ENCODE measurements around the gene BCR.

Gene BCR

GRCh38 chr22:23202812-23203451, 22.6 kb downstream of the BCR start:
- DNase-seq: no peak

DNA sequence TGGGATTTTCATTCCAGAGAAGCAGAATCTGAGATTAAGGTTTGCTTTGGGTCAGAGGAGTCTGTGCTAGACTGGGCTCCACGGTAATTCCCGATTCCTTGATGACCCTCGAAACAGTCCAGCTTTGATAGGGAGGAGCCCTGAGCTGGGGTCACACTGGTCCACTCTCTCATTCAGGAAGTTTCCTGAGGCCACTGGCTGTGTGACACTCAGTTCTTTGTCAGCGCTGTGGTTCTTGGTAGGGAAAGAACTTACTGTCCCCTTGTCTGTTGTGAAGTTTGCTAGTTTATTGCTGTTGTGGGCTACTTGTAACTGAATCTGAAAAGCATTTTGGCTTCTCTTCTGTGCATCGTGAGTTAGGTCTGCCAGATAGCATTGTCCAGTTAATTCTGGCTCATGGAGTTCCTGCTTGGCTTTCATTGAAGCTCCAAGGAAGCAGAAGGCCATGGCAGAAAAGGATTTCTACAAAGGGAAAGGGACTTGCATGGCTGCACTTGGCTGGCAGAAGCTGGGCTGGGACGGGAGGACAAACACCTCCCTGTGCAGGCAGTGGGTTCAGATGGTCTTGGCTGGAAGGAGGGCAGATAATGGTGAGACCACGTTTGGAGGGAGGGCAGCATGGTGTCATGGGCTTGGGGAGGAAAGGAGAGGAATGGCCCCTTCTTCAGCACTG, 23.3 kb downstream of the BCR start:
- DNase-seq: no peak

- no peak for DNase-seq
Observed at GRCh38 chr22:23204125-23204488, 23.8 kb downstream of the BCR start.

DNA sequence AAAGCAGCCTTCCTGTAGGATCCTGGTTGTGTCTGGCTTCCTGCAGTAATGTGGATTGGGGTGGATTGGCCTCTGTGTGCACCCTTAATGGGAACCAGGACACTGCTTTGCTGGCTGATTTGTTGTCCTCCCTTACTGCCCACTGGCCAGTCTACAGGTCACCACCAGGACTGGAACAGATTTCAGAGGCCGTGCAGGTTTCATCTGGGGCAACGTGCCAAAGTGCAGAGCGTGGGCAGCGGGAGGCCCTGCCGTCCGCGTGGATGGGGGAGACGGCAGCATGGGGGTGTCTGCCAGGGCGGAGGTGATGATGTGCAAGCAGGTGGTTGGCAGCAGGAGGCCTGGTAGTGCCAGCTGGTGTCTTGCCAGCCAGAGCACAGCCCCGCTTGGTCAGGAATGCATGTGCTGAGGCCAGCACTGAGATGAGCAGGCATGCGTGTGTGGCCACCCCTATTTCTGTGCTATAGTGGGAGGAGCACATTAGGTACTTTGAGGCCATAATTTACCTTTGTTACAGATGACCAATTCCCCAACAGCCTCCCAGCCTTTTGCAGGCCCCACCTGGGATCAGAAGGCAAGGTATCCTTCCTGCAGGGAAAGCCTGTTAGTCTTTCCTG, 24.3 kb downstream of the BCR start:
- no peak for DNase-seq

DNA sequence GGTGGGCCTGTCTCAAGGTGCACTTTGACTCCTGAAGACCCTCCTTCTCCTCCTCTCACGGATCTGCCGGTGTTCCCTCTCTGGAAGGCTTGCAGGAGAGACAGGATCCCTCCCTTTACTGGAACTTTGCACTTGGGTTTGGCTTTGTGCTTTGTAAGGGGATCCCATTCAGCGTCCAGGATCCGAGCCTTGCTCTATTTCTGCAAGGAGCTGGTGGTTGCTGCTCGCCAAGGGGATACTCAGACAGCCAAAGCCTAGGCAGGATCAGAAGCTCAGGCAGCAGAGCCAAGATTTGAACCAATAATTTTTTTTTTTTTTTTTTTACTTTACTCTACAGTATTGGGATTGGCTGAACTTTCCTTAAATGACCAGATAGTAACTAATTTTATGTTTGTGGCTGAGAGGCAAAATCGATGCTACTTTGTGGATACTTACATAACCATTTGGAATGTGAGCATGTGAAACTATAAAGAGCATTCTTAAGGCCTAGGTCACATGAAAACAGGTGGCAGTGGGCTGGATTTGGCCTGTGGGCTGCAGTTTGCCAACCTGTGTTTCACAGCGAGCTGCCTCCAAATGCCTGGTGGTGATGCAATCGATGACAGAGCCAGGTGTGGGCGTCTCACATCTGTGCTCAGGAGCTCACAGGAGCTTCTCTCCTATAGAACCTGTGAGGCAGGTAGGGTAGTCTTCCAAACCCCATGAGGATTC, 25.2 kb downstream of the BCR start:
- no peak for DNase-seq

GRCh38 chr22:23206915-23207314, 26.6 kb downstream of the BCR start:
- DNase-seq: no peak

GRCh38 chr22:23207729-23208393, 27.6 kb downstream of the BCR start:
- no peak for DNase-seq

DNA sequence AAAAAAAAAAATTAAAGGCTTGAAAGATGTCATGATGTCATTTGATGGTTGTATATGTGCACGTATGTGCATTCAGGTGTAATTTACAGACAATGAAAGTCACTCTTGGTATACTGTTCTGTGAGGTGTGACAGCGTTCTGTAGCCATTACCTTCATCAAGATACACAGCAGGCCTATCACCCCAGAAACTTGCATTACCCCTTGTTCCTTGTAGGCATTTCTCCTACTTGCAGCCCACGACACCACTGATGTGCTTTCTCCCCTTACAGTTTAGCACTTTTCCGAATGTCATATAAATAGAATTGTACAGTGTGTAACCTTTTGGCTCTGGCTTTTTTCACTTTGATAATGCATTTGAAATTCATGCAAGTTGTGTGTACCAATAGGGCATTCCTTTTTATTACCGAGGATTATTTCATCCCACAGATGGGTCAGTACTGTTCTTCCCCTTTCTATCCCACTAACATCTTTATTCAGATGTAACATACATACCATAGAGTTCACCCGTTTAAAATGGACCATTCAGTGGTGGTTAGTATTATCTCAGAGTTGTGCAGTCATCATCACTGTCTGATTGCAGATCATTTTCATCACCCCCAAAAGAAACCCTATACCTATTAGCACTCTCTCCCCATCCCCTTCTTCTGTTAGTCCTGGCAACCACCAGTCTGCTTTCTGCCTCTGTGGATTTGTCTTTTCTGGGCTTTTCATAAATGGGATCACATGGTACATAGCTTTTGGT, 30.3 kb downstream of the BCR start:
- DNase-seq: no peak

DNA sequence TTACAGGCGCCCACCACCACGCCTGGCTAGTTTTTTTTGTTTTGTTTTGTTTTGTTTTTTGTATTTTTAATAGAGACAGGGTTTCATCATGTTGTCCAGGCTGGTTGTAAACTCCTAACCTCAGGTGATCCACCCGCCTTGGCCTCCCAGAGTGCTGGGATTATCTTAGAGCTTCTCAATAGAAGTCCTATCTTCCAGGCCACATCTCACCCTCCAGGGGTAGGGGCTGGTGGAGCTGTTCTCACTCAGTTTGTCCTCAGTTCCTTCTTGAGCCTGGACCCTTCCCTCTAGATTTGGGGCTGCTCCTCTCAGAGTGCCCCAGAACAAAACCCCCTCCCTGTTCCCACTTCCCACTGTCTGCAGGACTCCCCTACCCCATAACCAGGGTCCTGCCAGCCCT, 31.3 kb downstream of the BCR start:
- no peak for DNase-seq

DNA sequence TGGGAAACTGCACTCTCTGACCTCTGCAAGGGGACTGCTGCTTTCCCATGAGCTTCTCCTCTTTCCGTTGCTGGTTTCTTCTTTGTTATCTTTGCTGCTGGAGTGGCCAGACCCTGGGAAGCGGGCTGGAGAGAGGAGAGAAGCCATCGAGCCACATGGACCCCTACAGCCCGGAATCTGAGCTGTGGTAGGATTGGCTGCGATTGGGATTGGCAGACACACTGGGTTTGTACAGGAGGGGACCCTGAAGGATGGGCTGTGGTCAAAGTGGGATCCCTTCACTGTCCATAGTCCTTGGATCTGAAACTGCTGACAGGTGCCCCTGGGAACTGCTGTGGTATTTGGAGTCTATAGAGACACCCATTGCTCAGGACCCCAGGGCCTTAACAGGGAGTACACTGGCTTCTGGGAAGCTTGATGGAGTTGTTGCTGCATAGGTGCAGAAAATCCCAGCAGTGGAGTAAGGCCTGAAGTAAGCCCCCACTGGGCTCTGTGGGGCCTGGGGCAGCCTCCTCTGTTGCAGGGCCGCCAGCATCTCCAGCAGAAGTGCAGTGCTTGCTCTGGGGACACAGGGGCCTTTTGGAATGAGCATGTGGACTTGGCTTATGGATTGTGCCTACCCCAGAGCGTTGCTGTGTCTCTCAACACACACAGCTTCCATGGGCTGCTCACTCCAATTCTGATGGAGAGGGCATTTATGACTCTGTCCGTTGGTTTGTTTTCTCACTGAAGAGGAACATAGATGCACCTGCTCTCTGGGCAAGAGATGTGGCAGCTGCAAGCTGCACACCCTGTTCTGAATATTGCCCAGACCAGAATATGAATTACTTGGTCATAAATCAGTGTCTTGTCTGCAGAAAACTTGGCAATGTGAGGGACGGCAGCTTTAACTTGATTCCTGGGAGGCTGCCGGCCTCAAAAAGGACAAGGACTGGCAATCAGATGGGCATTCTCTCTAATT, 32.0 kb downstream of the BCR start:
- DNase-seq: no peak

DNA sequence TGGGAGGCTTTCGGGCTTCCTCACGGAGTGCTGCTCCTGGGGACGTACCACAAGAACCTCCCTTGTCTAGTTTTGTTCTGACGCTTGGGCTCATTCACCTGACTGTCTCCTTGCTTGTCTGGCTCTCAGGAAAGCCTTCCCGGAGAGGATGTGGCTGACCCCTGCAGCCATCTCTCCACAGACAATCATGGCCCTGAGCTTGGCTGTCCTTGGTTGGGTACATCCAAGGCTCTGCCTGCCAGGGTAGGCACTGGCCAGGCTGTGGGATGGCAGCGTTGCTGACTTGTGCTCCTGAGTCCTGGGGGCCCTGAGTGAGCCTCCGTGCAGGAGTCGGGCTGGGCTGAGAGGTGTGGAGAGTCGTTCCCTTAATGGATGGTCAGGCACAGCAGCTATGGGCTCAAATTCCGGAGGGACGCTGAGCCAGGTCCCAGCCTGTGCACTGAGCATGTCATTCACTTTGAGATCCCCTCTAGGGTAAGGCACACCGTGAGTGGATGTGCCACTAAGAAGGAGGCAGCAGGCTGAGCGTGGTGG, 32.8 kb downstream of the BCR start:
- DNase-seq: no peak

GRCh38 chr22:23213581-23214334, 33.4 kb downstream of the BCR start:
- no peak for DNase-seq

- no peak for DNase-seq
Observed at GRCh38 chr22:23214398-23214797, 34.1 kb downstream of the BCR start.

GRCh38 chr22:23215294-23216241, 35.3 kb downstream of the BCR start:
- no peak for DNase-seq

- DNase-seq: peak; percentile 52
Observed at GRCh38 chr22:23216461-23217170, 36.3 kb downstream of the BCR start.

DNA sequence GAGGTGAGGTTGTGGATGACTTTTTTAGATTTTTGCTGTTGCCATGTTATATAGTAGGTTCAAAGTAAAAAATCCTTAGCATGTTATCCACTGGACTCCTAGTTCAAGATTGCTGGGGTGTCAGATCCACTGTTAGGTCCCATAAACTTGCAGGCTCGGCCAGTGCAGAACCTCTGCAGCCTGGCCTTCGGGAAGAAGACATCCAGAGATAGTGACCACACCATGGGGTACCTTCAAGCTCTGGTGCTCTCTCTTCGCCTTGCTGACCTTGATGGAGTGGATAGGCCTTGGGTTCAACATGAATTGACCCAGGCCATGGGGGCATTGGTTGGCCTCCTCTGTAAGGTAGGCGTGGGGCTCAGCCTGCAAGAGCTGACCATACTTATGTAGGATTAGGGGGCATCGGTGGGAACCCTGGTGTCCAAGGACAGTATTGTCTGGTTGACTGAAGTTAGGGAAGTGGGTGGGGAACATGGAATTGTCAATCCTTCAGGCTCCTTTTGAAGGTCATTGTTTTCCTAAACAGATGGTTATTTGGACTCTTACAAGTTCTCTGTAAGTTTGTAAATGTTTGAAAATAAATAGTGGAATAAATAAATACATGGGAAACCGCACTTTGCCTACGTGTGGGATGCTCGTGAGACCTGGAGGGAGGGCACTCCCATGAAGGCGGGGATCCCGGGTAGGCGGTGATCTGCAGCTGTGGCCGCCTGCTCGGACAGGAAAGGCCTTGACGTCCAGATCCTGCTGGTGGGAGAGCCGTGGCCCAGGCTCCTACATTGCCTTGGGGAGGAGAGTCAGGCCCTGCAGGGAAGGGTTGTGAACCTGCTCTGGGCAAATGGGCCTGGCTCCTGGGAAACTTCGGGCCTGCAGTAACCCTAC, 37.1 kb downstream of the BCR start:
- no peak for DNase-seq

Data from activated T-cell treated with anti-CD3 and anti-CD28 coated beads, Interleukin-2, amount 50 U/mL, for 1 hour (primary cell).